Colon (tissue), 2 donors: ENCODE results near the gene CSTF2T.

Source experiments
- FAIRE-seq: peaks from 2 replicates; lab custom pipeline; 2012; peaks lifted over from hg19 to GRCh38; lab: Jason Lieb, UNC
- donor health status: control.
- donor health status: control.

CSTF2T gene, protein sequence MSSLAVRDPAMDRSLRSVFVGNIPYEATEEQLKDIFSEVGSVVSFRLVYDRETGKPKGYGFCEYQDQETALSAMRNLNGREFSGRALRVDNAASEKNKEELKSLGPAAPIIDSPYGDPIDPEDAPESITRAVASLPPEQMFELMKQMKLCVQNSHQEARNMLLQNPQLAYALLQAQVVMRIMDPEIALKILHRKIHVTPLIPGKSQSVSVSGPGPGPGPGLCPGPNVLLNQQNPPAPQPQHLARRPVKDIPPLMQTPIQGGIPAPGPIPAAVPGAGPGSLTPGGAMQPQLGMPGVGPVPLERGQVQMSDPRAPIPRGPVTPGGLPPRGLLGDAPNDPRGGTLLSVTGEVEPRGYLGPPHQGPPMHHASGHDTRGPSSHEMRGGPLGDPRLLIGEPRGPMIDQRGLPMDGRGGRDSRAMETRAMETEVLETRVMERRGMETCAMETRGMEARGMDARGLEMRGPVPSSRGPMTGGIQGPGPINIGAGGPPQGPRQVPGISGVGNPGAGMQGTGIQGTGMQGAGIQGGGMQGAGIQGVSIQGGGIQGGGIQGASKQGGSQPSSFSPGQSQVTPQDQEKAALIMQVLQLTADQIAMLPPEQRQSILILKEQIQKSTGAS

GRCh38 chr10:51699475-51700227 lies at the start of gene CSTF2T:
Gene CSTF2T, minus strand, starts transcription at chr10:51699595. Its CDS starts 46 bp downstream, at chr10:51699549.
- peak; percentile 93 for FAIRE-seq

DNA sequence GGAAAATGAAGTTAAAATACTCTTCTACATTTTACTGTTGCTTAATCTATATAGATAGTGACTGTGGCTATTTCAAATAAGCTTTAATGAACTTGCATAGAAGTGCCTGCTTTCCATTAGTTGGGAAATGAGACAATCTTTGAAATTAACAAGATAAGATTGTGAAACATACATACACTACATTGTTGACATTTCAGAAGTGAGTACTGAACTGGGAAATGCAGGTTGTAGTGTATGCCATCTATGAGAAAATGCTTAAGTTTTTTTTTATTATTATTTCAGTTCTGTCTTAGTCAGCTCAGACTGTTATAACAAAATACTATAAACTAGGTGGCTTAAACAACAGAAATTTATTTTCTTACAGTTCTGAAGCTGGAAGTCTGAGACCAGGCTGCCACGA lies 49.6 kb upstream of the CSTF2T start:
- FAIRE-seq, result no peak

GRCh38 chr10:51747216-51747615 lies 47.8 kb upstream of the CSTF2T start:
- FAIRE-seq, result no peak

DNA sequence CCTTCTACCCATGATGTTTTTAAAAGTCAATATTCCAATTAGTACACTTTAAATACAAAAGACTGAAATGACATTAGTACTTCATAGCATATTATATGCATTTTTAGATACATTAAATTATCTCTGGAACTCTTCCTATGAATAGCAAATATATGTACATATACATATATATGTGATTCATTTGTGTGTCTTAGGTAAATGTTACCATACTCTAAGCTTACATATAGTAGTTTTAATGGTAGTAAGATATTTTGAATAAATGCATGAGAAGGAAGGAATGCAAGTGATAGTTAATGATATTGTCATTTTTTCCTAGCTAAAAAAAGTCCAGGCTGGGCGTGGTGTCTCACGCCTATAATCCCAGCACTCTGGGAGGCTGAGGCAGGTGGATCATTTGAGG lies 46.0 kb upstream of the CSTF2T start:
- no peak for FAIRE-seq

DNA sequence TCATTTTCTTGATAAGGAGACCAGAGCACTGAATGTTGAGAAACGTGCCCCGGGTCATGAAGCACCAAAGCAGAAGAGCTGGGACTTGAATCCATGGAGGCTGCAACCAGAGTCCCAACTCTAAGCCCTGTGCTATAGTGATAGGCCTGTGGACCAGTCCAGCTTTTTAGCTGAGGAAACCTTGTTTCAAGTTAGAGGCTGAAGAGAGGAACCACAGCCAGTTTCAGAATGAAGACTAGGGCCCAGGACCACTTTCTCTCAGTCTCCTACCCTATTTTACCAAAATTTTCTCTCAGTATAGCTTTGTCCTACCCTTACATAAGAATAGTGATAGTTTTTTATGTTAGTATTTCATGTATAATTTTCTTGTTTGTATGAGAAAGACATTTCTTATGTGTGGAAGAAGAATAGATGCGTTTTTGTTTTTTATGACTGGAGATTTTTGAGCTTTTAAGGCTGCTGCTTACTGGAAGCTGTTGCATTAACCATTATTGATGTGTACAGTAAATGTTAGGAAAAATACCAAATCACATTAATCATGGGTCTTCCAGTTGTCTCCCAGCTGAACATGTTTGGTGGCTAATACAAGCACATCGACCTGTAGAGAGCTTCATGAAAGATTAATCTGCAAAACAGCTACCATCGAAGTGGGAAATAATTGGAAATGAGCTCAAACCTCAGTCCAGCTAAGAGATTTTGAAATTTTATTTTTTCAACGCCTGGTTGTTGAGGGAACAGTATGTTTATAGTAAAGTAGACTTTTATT lies 45.0 kb upstream of the CSTF2T start:
- no peak for FAIRE-seq

- no peak for FAIRE-seq
Measured at GRCh38 chr10:51743146-51743545, 43.8 kb upstream of the CSTF2T start.

- no peak for FAIRE-seq
Measured at GRCh38 chr10:51733057-51733456, 33.7 kb upstream of the CSTF2T start.

DNA sequence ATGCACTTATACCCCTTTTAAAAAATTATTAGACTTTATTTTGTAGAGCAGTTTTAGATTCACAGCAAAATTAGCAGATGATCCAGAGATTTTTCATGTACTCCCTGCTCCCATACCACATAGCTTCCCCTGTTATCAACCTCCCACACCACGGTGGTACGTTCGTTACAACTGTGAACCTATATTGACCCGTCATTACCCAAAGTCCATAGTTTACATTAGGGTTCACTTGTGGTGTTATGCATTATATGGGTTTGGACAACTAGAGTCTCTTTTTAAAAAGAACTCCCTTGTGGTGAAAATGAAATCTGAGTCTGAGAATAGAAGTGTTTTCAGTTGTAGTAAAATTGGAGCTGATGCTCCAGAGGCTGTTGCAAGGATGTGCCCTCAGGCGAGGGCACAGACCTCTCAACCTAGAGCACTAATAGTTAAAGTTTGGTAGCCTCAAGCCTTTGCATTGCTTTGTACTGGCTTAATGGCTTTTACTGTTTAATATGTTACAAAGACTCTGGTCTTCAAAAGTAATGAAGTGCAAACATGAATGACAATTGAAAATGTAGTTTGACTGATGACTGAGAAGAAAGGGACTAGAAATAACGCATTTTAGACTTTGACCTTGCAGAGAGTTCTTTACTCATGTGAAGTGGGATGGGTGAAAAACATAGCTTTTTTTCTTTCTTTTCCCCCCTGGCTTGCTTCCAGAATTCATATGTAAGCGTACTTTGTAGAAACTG lies 30.6 kb upstream of the CSTF2T start:
- no peak for FAIRE-seq

DNA sequence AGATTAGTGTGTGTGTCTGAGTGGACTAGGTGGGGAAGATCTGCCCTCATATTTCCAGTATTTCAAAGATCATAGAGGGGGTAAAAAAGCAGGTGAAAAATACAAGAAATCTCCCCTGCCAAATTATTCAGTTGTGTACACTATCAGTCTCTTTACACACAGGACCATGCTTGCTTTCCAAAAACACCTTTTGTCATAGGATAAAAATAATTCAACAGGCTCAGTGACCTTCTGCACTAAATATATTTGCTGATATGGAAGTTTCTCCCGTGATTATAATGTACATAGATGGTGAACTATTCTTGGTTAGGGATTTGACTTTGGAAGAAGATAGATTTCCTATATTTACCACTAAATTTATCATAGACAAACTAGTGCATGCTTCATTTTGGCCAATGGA lies 24.6 kb upstream of the CSTF2T start:
- FAIRE-seq, result no peak

DNA sequence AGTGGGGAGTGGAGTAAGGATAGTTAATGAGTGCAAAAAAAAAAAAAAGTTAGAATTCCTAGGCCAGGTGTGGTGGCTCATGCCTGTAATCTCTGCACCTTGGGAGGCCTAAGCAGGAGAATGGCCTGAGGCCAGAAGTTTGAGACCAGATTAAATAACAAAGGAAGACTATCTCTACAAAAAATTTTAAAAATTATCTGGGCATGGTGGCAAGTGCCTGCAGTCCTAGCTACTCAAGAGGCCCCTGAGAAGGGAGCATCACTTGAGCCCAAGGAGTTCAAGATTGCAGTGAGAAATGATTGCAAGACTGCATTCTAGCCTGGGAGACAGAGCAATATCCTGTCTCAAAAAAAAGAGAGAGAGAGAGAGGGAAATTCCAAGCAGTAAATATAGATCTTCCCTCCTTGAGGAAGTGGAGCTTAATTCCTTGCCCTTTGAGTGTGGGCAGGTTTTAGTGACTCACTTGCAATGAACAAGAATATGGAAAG lies 19.5 kb upstream of the CSTF2T start:
- no peak for FAIRE-seq

DNA sequence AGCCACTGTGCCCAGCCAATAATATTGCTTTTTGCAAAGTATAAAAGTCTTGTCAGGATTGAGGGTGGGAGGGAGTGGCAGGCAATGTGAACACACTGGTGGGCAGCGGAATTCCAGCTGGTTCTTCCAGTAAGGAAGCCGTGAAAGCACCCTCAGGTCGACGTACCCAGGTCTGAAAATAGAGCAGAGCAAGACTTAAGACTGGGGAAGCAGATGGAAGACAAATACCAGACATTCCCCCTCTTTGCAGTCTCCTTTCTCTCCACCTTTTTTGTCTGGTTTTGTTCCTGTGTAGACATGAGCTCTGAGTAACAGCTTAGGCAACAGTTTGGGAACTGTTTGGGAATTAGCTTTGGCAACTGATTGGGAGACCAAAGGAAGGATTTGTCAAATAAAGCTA lies 17.6 kb upstream of the CSTF2T start:
- no peak for FAIRE-seq

GRCh38 chr10:51711519-51711891 lies 12.1 kb upstream of the CSTF2T start:
- FAIRE-seq, result no peak

- no peak for FAIRE-seq
Measured at GRCh38 chr10:51709324-51709972, 10.1 kb upstream of the CSTF2T start.

DNA sequence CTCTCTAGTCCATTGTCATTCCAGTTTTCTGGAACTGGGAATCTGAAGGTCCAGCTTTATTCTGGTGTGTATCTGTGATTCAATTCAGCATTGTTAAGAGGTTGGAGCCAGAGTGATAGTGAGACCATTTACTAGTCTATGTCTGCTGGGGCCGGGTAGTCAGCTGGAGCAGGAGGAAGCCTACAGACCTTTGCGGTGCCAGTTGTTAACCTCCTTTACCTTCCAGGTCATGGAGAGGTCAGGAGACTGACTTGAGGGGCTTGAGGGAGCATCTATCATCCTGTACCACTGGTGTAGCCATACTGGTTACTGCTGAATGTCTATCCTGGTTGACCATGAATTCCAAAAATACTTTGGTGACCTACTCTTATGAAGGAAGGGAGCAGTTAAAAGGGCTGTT lies 9.2 kb upstream of the CSTF2T start:
- FAIRE-seq, result no peak

GRCh38 chr10:51707821-51708424 lies 8.5 kb upstream of the CSTF2T start:
- no peak for FAIRE-seq

- no peak for FAIRE-seq
Measured at GRCh38 chr10:51707392-51707791, 8.0 kb upstream of the CSTF2T start.

DNA sequence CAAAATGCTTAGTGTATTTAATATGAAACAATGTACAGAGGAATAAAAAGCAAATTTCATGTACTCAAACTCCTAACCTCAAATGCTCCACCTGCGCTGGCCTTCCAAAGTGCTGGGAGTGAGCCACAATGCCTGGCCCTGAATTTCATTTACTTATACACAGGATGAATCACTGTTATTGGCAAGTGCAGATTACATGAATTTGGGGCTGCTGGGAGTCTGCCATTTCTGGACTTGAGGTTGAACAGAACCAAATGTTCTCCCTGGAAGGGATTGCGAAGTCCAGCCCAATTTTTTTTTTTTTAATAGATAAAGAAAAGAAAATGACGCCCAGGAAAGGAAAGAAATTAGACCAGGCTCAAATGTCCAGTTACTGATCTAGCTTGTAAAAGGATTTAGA lies 6.8 kb upstream of the CSTF2T start:
- no peak for FAIRE-seq

DNA sequence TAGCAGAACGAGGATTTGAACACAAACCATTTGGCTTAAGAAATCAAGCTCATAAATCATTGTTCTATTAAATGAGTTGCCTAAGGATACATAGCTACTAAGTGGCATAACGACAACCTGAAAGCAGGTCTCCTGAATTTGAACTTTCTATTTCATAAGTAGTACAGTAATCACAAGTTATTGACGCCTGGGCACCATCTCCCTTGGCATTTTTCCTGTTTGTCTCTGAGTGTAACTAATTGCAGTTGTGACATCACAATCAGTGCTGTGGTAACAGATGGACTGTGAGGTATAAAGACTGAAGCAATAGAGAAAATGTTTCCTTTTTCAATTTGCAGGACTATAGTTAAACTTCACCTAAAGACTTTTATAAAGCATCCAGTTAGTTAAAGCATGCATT lies 6.4 kb upstream of the CSTF2T start:
- no peak for FAIRE-seq

DNA sequence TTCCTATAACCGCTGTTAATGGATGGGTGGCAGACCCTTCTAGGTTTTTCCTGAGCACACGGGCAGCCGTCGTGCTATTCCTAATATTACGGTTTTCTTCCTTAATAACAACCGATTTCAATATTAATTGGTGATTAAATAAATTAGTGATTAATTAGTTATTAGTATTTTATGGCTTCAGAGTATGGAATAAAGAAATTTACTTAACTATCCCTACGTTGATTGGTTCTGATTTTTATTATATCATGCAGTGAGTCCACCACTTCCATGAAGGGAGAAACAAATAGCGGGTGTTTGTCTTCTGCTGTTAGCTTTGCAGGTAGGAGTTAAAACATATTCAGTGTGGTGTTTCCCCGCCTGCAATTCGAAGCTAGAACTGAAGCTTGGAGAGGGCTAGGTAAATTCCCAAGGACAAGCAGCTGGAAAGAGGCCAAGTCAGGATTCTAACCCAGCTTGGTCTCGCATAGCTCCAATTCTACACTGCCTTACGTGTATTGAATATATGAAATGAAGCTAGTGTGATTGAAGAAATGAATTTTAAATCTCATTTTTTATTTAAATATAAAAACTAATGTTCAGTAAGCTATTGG lies 928 bp upstream of the CSTF2T start:
- no peak for FAIRE-seq

DNA sequence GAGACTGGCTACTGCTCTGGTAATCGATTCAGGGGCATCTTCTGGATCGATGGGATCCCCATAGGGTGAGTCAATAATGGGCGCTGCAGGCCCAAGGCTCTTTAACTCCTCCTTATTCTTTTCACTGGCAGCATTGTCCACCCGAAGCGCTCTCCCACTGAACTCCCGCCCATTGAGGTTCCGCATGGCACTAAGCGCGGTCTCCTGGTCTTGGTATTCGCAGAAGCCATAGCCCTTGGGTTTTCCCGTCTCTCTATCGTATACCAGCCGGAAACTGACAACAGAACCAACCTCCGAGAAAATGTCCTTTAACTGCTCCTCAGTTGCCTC lies 285 bp downstream of the CSTF2T start:
- no peak for FAIRE-seq
